Lung (tissue), 12 donors: ENCODE results near the gene TSPAN31. TPM values are rescaled to one million over a fixed set of nuclear protein-coding genes. Genes with fewer than 3 reads are reported as not detected.

Source experiments
- ATAC-seq: fragments of 200-7000 bp; cut with Tn5 transposase; one replicate; pipeline ENCODE4 v1.9.1; 2020; ENCODE audit warnings: moderate number of reproducible peaks; ENCODE audit not compliant: insufficient read depth, low FRiP score
- DNase-seq, 3 donors: peaks; one replicate each; pipeline ENCODE4 v3.0.0-alpha.2; 2013 to 2017
- H3K27ac ChIP-seq, 2 donors: one replicate each; pipeline ENCODE4 v1.5.1; 2013; ENCODE audit warnings: mild to moderate bottlenecking in 2 of 2, moderate library complexity in 2 of 2, control low read depth in 1 of 2, inconsistent platforms in 1 of 2, low read depth in 1 of 2, low read length in 1 of 2
- H3K27me3 ChIP-seq, 3 donors: one replicate each; pipeline ENCODE4 v1.5.1; 2013; ENCODE audit warnings: low read length in 2 of 3; ENCODE audit not compliant: control insufficient read depth in 3 of 3, insufficient read depth in 3 of 3
- H3K36me3 ChIP-seq, 4 donors: one replicate each; pipeline ENCODE4 v1.5.1; 2013; ENCODE audit warnings: low read length in 4 of 4, mild to moderate bottlenecking in 1 of 4, moderate library complexity in 1 of 4; ENCODE audit not compliant: control insufficient read depth in 4 of 4, insufficient read depth in 4 of 4
- H3K4me1 ChIP-seq, 5 donors: one replicate each; pipeline ENCODE4 v1.5.1; 2013; ENCODE audit warnings: low read length in 5 of 5, mild to moderate bottlenecking in 2 of 5, moderate library complexity in 1 of 5; ENCODE audit not compliant: control insufficient read depth in 5 of 5, insufficient read depth in 5 of 5
- H3K4me3 ChIP-seq: one replicate; pipeline ENCODE4 v1.5.1; 2013; ENCODE audit warnings: mild to moderate bottlenecking, control low read depth, moderate library complexity
- H3K9ac ChIP-seq, 2 donors: one replicate each; pipeline ENCODE4 v1.5.1; 2013; ENCODE audit warnings: low read length in 2 of 2, control low read depth in 1 of 2; ENCODE audit not compliant: insufficient read depth in 1 of 2
- H3K9me3 ChIP-seq, 4 donors: one replicate each; pipeline ENCODE4 v1.5.1; 2013; ENCODE audit warnings: low read length in 3 of 4, mild to moderate bottlenecking in 1 of 4, moderate library complexity in 1 of 4; ENCODE audit not compliant: control insufficient read depth in 4 of 4, insufficient read depth in 3 of 4
- WGBS, 2 donors: extraction: QIAGEN DNeasy Blood & Tissue Kit; methylation state at CpG; one replicate each; pipeline ENCODE4 v1.1.7; 2013; 5-methylcytosine and 5-hydroxymethylcytosine counted together
- polyA plus RNA-seq, 2 donors: library from polyadenylated mRNA; stranded (reverse); fragments of 200-250 nt; gene quantifications; one replicate each; pipeline ENCODE4 v1.2.1, GENCODE V29; 2013
- total RNA-seq, 2 donors: library from RNA; depleted of rRNA in 1 of 2; stranded (reverse); fragments of >200 nt in 1 of 2; gene quantifications; one replicate each; pipeline ENCODE4 v1.2.1, GENCODE V29; 2014 to 2021
- TF ChIP-seq, protein P1 (sequence below): IDR thresholded peaks from 2 replicates; pipeline ENCODE4 v1.5.1; 2012; ENCODE audit warnings: mild to moderate bottlenecking; ENCODE audit errors: control extremely low read depth, extremely low read depth
- donor health status: control.
- donor health status: control.
- donor health status: Bipolar disorder and iron deficiency.
- donor health status: healthy.
- donor health status: DM: yes; HTN: yes; CAD: no.

The TSPAN31 gene
- total and polyA plus RNA-seq, 4 donors, result 32.4 to 61.1 (median 46.1) TPM

- H3K9me3 ChIP-seq, result no peaks in the 10 kb centered on the region
- peaks cover 9 to 29% (median 18%) of the 10 kb centered on the region in 4 donors for H3K36me3 ChIP-seq
- DNase-seq, result no peak
- 40 to 41% methylated on average over 8 of the region's 8 CpGs for WGBS, 2 donors
- peaks cover 0 to 23% (median 19%) of the 10 kb centered on the region in 3 donors for H3K27me3 ChIP-seq
- ATAC-seq, result peak; percentile 0
- H3K9ac ChIP-seq, result peak overlapping the region; percentile 89 to 91
- TF ChIP-seq, protein P1, sequence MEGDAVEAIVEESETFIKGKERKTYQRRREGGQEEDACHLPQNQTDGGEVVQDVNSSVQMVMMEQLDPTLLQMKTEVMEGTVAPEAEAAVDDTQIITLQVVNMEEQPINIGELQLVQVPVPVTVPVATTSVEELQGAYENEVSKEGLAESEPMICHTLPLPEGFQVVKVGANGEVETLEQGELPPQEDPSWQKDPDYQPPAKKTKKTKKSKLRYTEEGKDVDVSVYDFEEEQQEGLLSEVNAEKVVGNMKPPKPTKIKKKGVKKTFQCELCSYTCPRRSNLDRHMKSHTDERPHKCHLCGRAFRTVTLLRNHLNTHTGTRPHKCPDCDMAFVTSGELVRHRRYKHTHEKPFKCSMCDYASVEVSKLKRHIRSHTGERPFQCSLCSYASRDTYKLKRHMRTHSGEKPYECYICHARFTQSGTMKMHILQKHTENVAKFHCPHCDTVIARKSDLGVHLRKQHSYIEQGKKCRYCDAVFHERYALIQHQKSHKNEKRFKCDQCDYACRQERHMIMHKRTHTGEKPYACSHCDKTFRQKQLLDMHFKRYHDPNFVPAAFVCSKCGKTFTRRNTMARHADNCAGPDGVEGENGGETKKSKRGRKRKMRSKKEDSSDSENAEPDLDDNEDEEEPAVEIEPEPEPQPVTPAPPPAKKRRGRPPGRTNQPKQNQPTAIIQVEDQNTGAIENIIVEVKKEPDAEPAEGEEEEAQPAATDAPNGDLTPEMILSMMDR, result no peak
- H3K4me3 ChIP-seq, result peak overlapping the region; percentile 81
- H3K27ac ChIP-seq, result peak overlapping the region; percentile 86 to 97
- H3K4me1 ChIP-seq, result peaks cover 0 to 14% (median 4%) of the 10 kb centered on the region in 5 donors
Observed at GRCh38 chr12:57745485-57745881, 644 bp downstream of the TSPAN31 start.

DNA sequence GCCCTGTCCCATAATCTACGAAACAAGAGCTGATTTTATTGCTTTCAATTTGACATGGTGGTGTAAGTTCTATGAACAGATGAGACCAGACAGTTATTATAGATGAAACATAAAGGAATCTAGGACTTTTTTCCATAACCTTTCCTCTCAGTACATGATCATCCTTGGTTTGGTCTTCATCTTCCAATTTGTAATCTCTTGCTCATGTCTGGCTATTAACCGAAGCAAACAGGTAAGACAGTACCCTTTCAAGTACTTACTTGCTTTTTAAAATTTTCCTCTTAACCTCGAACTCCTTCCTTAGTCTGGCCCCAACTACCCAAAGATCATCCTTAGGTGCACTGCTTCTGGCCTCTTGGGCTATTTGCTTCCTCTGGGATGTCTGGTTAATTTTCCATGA lies 1.2 kb downstream of the TSPAN31 start:
- H3K27me3 ChIP-seq, result peaks cover 0 to 17% (median 14%) of the 10 kb centered on the region in 3 donors
- no peaks in the 10 kb centered on the region for H3K9me3 ChIP-seq
- ATAC-seq (no peak), DNase-seq (no peak)
- H3K4me3 ChIP-seq, result no peak overlapping the region
- WGBS, 2 donors, result 90 to 96% methylated on average over 3 of the region's 3 CpGs
- peaks cover 9 to 33% (median 22%) of the 10 kb centered on the region in 4 donors for H3K36me3 ChIP-seq
- TF ChIP-seq, protein P1, result no peak
- no peak overlapping the region for H3K9ac ChIP-seq
- H3K4me1 ChIP-seq, result peaks cover 0 to 18% (median 6%) of the 10 kb centered on the region in 5 donors
- H3K27ac ChIP-seq, result no peak overlapping the region

DNA sequence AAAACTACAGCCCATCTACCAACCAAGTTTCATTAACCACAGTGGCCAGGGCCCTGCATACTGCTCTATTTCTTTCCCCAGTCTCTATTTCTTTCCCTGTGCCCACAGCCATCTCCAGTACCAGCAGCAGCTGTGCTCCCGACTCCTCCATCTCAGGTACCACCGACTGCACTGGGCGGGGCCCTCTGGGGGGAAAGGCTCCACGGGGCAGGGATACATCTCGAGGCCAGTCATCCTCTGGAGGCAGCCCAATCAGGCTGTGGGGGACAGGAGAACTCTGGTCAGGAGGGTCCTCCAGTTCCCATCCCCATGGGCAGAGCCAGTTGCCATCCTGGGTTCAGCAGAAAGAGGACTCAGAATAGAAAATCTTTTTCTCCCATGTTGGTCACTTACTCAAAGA lies 4.2 kb downstream of the TSPAN31 start:
- Histone ChIP-seq H3K36me3 (peaks cover 9 to 33% (median 24%) of the 10 kb centered on the region in 4 donors), H3K27ac (no peak overlapping the region), H3K4me1 (peaks cover 2 to 38% (median 13%) of the 10 kb centered on the region in 5 donors), H3K27me3 (no peaks in the 10 kb centered on the region), H3K9ac (no peak overlapping the region), H3K4me3 (no peak overlapping the region), H3K9me3 (no peaks in the 10 kb centered on the region)
- DNase-seq, result no peak
- TF ChIP-seq, protein P1, result no peak
- ATAC-seq, result no peak
- WGBS, 2 donors, result 90 to 93% methylated on average over 5 of the region's 5 CpGs
